ENCODE data around the gene MEX3C. TPM values are rescaled to one million over a fixed set of nuclear protein-coding genes. Genes with fewer than 3 reads are reported as not detected.

MEX3C gene
- total RNA-seq, 2 experiments from 2014 or later: 41.9 to 43.4 TPM

DNA sequence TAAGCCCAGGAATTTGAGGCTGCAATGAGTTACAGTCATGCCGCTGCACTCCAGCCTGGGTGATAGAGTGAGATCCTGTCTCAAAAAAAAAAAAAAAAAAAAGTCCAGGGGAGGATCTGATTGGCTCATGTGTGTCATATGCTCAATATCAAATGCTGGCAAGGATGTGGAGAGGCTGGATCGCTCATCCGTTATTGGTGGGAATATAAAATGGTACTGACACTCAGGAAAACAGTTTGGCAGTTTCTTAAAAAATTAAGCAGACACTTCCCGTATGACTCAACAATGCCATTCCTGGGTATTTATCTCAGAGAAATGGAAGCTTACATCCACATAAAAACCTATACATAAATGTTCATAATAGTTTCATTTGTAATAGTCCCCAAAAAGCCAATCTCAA lies 68.9 kb downstream of the MEX3C start:
- no peak overlapping the region for H2AFZ ChIP-seq (ENCODE audit: low read length)
- CTCF ChIA-PET (ENCODE audit: unreplicated experiment): no interaction called here

DNA sequence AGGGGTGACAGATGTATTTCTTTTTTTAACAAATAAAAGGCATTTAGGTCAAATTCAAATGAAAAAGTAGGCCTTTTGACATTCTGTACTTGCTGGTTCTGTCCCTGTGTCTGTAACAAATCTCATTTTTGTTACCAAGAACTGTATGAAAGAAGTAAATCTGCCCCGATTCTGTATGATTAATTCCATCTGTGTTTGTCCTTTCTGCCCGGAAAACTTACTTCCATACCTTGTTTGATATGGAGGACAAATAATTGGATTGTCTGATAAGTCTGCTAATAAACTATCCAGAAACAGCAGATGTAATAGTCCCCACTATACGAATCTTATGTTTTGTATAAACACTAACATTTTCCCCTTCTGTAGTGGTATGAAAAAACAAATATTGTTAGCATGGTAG lies 69.8 kb downstream of the MEX3C start:
- intact Hi-C loops (cut with micrococcal nuclease; ENCODE audit: unreplicated experiment): no loop called here
- Histone ChIP-seq H3K4me3 (ENCODE audit: low read depth, low read length, poor library complexity, severe bottlenecking) (no peak overlapping the region), H3K4me1 (ENCODE audit: insufficient read depth, low read length, poor library complexity, severe bottlenecking) (no peaks in the 10 kb centered on the region), H4K20me1 (ENCODE audit: insufficient read depth, low read length) (no peaks in the 10 kb centered on the region), H3K9me3 (ENCODE audit: low read length) (no peaks in the 10 kb centered on the region), H3K4me2 (ENCODE audit: low read length) (no peak overlapping the region), H3K27ac (ENCODE audit: low read depth, low read length, poor library complexity, severe bottlenecking) (no peak overlapping the region), H3K79me2 (ENCODE audit: insufficient read depth, low read depth, low read length) (no peaks in the 10 kb centered on the region), H2AFZ (ENCODE audit: low read length) (no peak overlapping the region), H3K36me3 (ENCODE audit: insufficient read depth, low read length) (no peaks in the 10 kb centered on the region), H3K9me2 (ENCODE audit: insufficient read depth, low read length) (no peaks in the 10 kb centered on the region)
- ChIA-PET POLR2A (no interaction called here), CTCF (ENCODE audit: unreplicated experiment) (no interaction called here)
- TF ChIP-seq EZH2phosphoT487 (IDR thresholded peaks at IDR 0.05; ENCODE audit: borderline replicate concordance, low read depth, low read length): no peak
- TF ChIP-seq, protein P1, sequence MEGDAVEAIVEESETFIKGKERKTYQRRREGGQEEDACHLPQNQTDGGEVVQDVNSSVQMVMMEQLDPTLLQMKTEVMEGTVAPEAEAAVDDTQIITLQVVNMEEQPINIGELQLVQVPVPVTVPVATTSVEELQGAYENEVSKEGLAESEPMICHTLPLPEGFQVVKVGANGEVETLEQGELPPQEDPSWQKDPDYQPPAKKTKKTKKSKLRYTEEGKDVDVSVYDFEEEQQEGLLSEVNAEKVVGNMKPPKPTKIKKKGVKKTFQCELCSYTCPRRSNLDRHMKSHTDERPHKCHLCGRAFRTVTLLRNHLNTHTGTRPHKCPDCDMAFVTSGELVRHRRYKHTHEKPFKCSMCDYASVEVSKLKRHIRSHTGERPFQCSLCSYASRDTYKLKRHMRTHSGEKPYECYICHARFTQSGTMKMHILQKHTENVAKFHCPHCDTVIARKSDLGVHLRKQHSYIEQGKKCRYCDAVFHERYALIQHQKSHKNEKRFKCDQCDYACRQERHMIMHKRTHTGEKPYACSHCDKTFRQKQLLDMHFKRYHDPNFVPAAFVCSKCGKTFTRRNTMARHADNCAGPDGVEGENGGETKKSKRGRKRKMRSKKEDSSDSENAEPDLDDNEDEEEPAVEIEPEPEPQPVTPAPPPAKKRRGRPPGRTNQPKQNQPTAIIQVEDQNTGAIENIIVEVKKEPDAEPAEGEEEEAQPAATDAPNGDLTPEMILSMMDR (conservative IDR thresholded peaks at IDR 0.05; ENCODE audit: low read length): no peak
- no peak for DNase-seq (ENCODE audit: low spot score)
- no TSS peak for BruUV-seq (replicated peaks)

More for the DNA sequence above, 68.9 kb downstream of the MEX3C start:
- POLR2A ChIA-PET: interaction anchor here (0.7 kb wide), 1 partner anchor 17 kb away, joined by 6 read pairs; no protein-coding TSS in a partner anchor
- H3K36me3 ChIP-seq (ENCODE audit: insufficient read depth, low read length): no peaks in the 10 kb centered on the region
- no peaks in the 10 kb centered on the region for H3K9me2 ChIP-seq (ENCODE audit: insufficient read depth, low read length)
- intact Hi-C loops (cut with micrococcal nuclease; ENCODE audit: unreplicated experiment): no loop called here
- H3K4me3 ChIP-seq (ENCODE audit: low read depth, low read length, poor library complexity, severe bottlenecking): no peak overlapping the region
- H3K27ac ChIP-seq (ENCODE audit: low read depth, low read length, poor library complexity, severe bottlenecking): no peak overlapping the region
- no peak overlapping the region for H3K4me2 ChIP-seq (ENCODE audit: low read length)
- H3K79me2 ChIP-seq (ENCODE audit: insufficient read depth, low read depth, low read length): no peaks in the 10 kb centered on the region
- no peaks in the 10 kb centered on the region for H4K20me1 ChIP-seq (ENCODE audit: insufficient read depth, low read length)
- H3K4me1 ChIP-seq (ENCODE audit: insufficient read depth, low read length, poor library complexity, severe bottlenecking): no peaks in the 10 kb centered on the region
- DNase-seq (ENCODE audit: low spot score): no peak
- H3K9me3 ChIP-seq (ENCODE audit: low read length): no peaks in the 10 kb centered on the region
- TF ChIP-seq, protein P1 (conservative IDR thresholded peaks at IDR 0.05; ENCODE audit: low read length): no peak
- no peak for TF ChIP-seq EZH2phosphoT487 (IDR thresholded peaks at IDR 0.05; ENCODE audit: borderline replicate concordance, low read depth, low read length)
- no TSS peak for BruUV-seq (replicated peaks)

DNA sequence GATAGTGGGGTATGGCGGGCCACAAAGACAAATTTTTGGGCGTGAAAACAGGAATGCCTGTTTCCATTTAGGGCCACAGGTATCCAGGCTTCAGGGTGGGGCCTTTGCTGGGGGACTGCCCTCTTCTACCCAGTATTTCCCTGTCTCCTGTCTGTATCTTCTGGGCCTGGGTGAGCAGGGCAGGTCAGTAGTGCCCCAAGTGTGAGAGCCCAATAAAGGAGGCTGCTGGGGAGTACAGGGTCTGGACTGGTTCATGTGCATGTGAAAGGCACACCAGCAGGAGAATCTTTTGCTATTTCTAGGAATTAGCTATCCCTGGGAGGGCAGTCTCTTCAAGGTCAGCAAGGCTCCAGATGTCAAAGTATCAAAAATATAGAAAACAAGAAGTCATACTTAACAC lies 71.5 kb downstream of the MEX3C start:
- H3K9me2 ChIP-seq (ENCODE audit: insufficient read depth, low read length): no peaks in the 10 kb centered on the region
- no peaks in the 10 kb centered on the region for H3K36me3 ChIP-seq (ENCODE audit: insufficient read depth, low read length)
- H3K4me3 ChIP-seq (ENCODE audit: low read depth, low read length, poor library complexity, severe bottlenecking): no peak overlapping the region
- H3K4me1 ChIP-seq (ENCODE audit: insufficient read depth, low read length, poor library complexity, severe bottlenecking): no peaks in the 10 kb centered on the region
- POLR2A ChIA-PET: no interaction called here
- no peak overlapping the region for H3K4me2 ChIP-seq (ENCODE audit: low read length)
- BruUV-seq (replicated peaks): no TSS peak
- no peak overlapping the region for H3K27ac ChIP-seq (ENCODE audit: low read depth, low read length, poor library complexity, severe bottlenecking)
- CTCF ChIA-PET (ENCODE audit: unreplicated experiment): no interaction called here
- TF ChIP-seq, protein P1 (conservative IDR thresholded peaks at IDR 0.05; ENCODE audit: low read length): no peak
- no peak for TF ChIP-seq EZH2phosphoT487 (IDR thresholded peaks at IDR 0.05; ENCODE audit: borderline replicate concordance, low read depth, low read length)
- no peaks in the 10 kb centered on the region for H3K9me3 ChIP-seq (ENCODE audit: low read length)
- H2AFZ ChIP-seq (ENCODE audit: low read length): no peak overlapping the region
- DNase-seq (ENCODE audit: low spot score): no peak
- intact Hi-C loops (cut with micrococcal nuclease; ENCODE audit: unreplicated experiment): no loop called here
- no peaks in the 10 kb centered on the region for H4K20me1 ChIP-seq (ENCODE audit: insufficient read depth, low read length)
- H3K79me2 ChIP-seq (ENCODE audit: insufficient read depth, low read depth, low read length): no peaks in the 10 kb centered on the region

Other genes with a start within 250 kb of the MEX3C start
- 1.5 and 2.9 TPM in 2 replicates for gene ELAC1, start 229.6 kb downstream of the MEX3C start, total RNA-seq (2014; rRNA removed; shearing (Covaris generic))
- 4.2 and 5.2 TPM in 2 replicates for gene ELAC1, start 229.6 kb downstream of the MEX3C start, total RNA-seq (2022)
- 28.1 and 44.7 TPM in 2 replicates for gene SMAD4, start 167.5 kb downstream of the MEX3C start, total RNA-seq (2014; rRNA removed; shearing (Covaris generic))
- 47.1 and 47.6 TPM in 2 replicates for gene SMAD4, start 167.5 kb downstream of the MEX3C start, total RNA-seq (2022)